GM06990 (cell line): Measurements from ENCODE around the gene RIN3.

Experiments
- DNase-seq: peaks from one replicate; pipeline ENCODE4 v3.0.0-alpha.2; 2011; ENCODE audit not compliant: insufficient read length; ENCODE audit errors: extremely low read depth
- H3K27me3 ChIP-seq: replicated peaks from 2 replicates; pipeline ENCODE4 v1.6.0; 2011; ENCODE audit warnings: low read length; ENCODE audit not compliant: control insufficient read depth, insufficient read depth
- H3K36me3 ChIP-seq: 2 replicates; pipeline ENCODE4 v1.5.1; 2011; ENCODE audit warnings: low read length; ENCODE audit not compliant: control insufficient read depth, insufficient read depth
- H3K4me3 ChIP-seq: replicated peaks from 2 replicates; pipeline ENCODE4 v1.5.1; 2011; ENCODE audit warnings: low read depth, mild to moderate bottlenecking, control low read depth, low read length
- CTCF ChIP-seq: IDR thresholded peaks from 2 replicates; pipeline ENCODE4 v1.5.1; 2011; ENCODE audit warnings: low read length, control low read depth, mild to moderate bottlenecking, inconsistent platforms; ENCODE audit not compliant: insufficient read depth, poor library complexity, severe bottlenecking

RIN3 gene

GRCh38 chr14:92572050-92572449, 58.5 kb downstream of the RIN3 start:
- Histone ChIP-seq H3K4me3 (no peak overlapping the region), H3K27me3 (no peaks in the 10 kb centered on the region), H3K36me3 (no peaks in the 10 kb centered on the region)
- no peak for TF ChIP-seq CTCF
- DNase-seq = no peak

- H3K36me3 ChIP-seq = no peaks in the 10 kb centered on the region
- no peak for DNase-seq
- no peaks in the 10 kb centered on the region for H3K27me3 ChIP-seq
- TF ChIP-seq CTCF = no peak
- no peak overlapping the region for H3K4me3 ChIP-seq
Observed at GRCh38 chr14:92573761-92574498, 60.3 kb downstream of the RIN3 start.

- no peaks in the 10 kb centered on the region for H3K36me3 ChIP-seq
- no peak for DNase-seq
- TF ChIP-seq CTCF = no peak
- H3K27me3 ChIP-seq = no peaks in the 10 kb centered on the region
- H3K4me3 ChIP-seq = no peak overlapping the region
Observed at GRCh38 chr14:92575061-92575747, 61.6 kb downstream of the RIN3 start.

- DNase-seq = no peak
- no peaks in the 10 kb centered on the region for H3K36me3 ChIP-seq
- H3K27me3 ChIP-seq = no peaks in the 10 kb centered on the region
- no peak overlapping the region for H3K4me3 ChIP-seq
- no peak for TF ChIP-seq CTCF
Observed at GRCh38 chr14:92575748-92576303, 62.2 kb downstream of the RIN3 start.

GRCh38 chr14:92577321-92577742, 63.8 kb downstream of the RIN3 start:
- TF ChIP-seq CTCF = peak; percentile 27
- DNase-seq = peak; percentile 66
- Histone ChIP-seq H3K27me3 (no peaks in the 10 kb centered on the region), H3K36me3 (no peaks in the 10 kb centered on the region), H3K4me3 (peak overlapping the region; percentile 20)
